DMS153 treated with DMSO at 0.1 percent for 48 hours (cell line): ENCODE data around the gene AXDND1.
"Not testable (repeated sequence)": the region's sequence is repeated elsewhere in the genome, so short reads cannot be mapped to it uniquely, and the experiment has no call there.

ENCODE experiments used
- DNase-seq: peaks from one replicate; lab custom pipeline; 2025; ENCODE audit not compliant: unreplicated experiment; lab: John Stamatoyannopoulos, UW

The AXDND1 gene

GRCh38 chr1:179448437-179449149 is 82.8 kb downstream of the AXDND1 start:
- no peak for DNase-seq

GRCh38 chr1:179459606-179460206 is 93.9 kb downstream of the AXDND1 start:
- not testable (repeated sequence) for DNase-seq

- not testable (repeated sequence) for DNase-seq
Observed at GRCh38 chr1:179465661-179466060, 99.9 kb downstream of the AXDND1 start.

GRCh38 chr1:179474713-179475112 is 108.9 kb downstream of the AXDND1 start:
- DNase-seq, result no peak

GRCh38 chr1:179476484-179476883 is 110.7 kb downstream of the AXDND1 start:
- DNase-seq, result no peak

- no peak for DNase-seq
Observed at GRCh38 chr1:179478370-179478769, 112.6 kb downstream of the AXDND1 start.

- DNase-seq, result no peak
Observed at GRCh38 chr1:179490611-179491010, 124.8 kb downstream of the AXDND1 start.

- no peak for DNase-seq
Observed at GRCh38 chr1:179493323-179493722, 127.6 kb downstream of the AXDND1 start.

GRCh38 chr1:179506199-179506598 is 140.4 kb downstream of the AXDND1 start:
- DNase-seq, result no peak

- no peak for DNase-seq
Observed at GRCh38 chr1:179509384-179509783, 143.6 kb downstream of the AXDND1 start.

- no peak for DNase-seq
Observed at GRCh38 chr1:179510038-179510437, 144.3 kb downstream of the AXDND1 start.

- DNase-seq, result no peak
Observed at GRCh38 chr1:179516976-179517705, 151.4 kb downstream of the AXDND1 start.

GRCh38 chr1:179518544-179518943 is 152.8 kb downstream of the AXDND1 start:
- DNase-seq, result not testable (repeated sequence)

- DNase-seq, result no peak
Observed at GRCh38 chr1:179529482-179530195, 163.9 kb downstream of the AXDND1 start.

GRCh38 chr1:179530352-179530751 is 164.6 kb downstream of the AXDND1 start:
- DNase-seq, result no peak

GRCh38 chr1:179541774-179542173 is 176.0 kb downstream of the AXDND1 start:
- no peak for DNase-seq

GRCh38 chr1:179545321-179545720 is 179.6 kb downstream of the AXDND1 start:
- no peak for DNase-seq

- DNase-seq, result no peak
Observed at GRCh38 chr1:179547021-179547535, 181.3 kb downstream of the AXDND1 start.

- no peak for DNase-seq
Observed at GRCh38 chr1:179548666-179549367, 183.0 kb downstream of the AXDND1 start.

GRCh38 chr1:179549368-179549700 is 183.6 kb downstream of the AXDND1 start:
- no peak for DNase-seq
